Measurements from ENCODE around the gene BLNK.

BLNK gene

DNA sequence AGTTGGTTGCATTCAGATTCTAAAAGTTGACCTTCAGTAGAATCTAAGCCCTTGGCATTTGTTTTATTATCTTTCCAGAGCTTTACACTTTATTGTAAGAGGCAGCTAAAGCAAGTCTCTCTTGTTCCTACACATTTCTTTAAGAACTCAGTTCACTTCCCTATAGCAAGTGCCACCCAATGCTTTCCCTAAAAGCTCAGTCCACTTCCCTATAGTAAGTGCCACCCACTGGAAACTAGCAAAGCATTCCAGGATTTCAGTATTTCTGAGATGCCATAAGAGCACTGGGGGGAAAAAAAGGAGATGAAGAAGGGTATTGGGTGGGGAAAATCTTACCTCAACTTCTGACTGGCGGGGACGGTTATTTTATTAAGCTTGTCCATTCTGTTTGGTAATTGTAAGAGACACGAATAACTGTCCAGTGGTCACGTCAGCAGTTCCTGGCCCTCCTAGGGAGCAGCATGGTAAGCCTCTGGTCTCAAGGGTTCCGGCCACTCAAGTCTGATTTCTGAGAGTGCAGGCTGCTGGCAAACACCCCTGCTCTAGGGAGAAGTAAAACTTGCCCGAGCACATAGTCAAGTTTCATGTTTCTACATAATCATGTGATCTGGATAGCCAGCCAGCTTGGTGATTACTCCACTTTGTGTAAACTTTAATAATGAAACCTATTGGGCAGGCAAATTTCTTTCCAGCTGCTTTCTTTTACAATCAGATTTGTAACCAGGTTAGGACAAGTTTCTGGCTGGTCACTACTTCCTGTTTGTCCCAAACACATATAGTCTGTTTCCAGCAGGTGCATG lies at the start of gene BLNK:
Gene BLNK (minus strand): TSS at position 554 of the 800 bp plus-strand sequence. CDS start 171 bp downstream, at position 383.
- POLR2A ChIA-PET: interaction anchor here (0.7 to 2.4 kb wide), 4 partner anchors 15 to 768 kb away, joined by 3 to 9 read pairs (median 4); no protein-coding TSS in a partner anchor

GRCh38 chr10:96319754-96320474 lies 48.5 kb upstream of the BLNK start:
- DNase-seq (ENCODE audit: extremely low spot score): no peak
- CTCF ChIA-PET: interaction anchor here (0.7 to 4.4 kb wide), 10 partner anchors 9 to 303 kb away, joined by 3 to 19 read pairs (median 8); no protein-coding TSS in a partner anchor
- TF ChIP-seq, protein P1, sequence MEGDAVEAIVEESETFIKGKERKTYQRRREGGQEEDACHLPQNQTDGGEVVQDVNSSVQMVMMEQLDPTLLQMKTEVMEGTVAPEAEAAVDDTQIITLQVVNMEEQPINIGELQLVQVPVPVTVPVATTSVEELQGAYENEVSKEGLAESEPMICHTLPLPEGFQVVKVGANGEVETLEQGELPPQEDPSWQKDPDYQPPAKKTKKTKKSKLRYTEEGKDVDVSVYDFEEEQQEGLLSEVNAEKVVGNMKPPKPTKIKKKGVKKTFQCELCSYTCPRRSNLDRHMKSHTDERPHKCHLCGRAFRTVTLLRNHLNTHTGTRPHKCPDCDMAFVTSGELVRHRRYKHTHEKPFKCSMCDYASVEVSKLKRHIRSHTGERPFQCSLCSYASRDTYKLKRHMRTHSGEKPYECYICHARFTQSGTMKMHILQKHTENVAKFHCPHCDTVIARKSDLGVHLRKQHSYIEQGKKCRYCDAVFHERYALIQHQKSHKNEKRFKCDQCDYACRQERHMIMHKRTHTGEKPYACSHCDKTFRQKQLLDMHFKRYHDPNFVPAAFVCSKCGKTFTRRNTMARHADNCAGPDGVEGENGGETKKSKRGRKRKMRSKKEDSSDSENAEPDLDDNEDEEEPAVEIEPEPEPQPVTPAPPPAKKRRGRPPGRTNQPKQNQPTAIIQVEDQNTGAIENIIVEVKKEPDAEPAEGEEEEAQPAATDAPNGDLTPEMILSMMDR (IDR thresholded peaks at IDR 0.05; ENCODE audit: control extremely low read depth, extremely low read depth, low read depth, missing control alignments): no peak

More for the DNA sequence above, at the start of gene BLNK:
- peak; percentile 76 for DNase-seq (ENCODE audit: extremely low spot score)
- CTCF ChIA-PET: interaction anchor here (0.6 to 4.7 kb wide), 15 partner anchors 9 to 577 kb away, joined by 3 to 40 read pairs (median 6); partner anchors contain the start of gene TCTN3
- TF ChIP-seq, protein P1 (IDR thresholded peaks at IDR 0.05; ENCODE audit: control extremely low read depth, extremely low read depth, low read depth, missing control alignments): no peak

GRCh38 chr10:96317067-96317833 lies 45.9 kb upstream of the BLNK start:
- TF ChIP-seq, protein P1 (IDR thresholded peaks at IDR 0.05; ENCODE audit: control extremely low read depth, extremely low read depth, low read depth, missing control alignments): no peak
- ChIA-PET POLR2A (no interaction called here), CTCF (interaction anchor here (0.7 to 4.4 kb wide), 8 partner anchors 12 to 88 kb away, joined by 3 to 15 read pairs (median 4); no protein-coding TSS in a partner anchor)
- DNase-seq (ENCODE audit: extremely low spot score): no peak

More at GRCh38 chr10:96319754-96320474, 48.5 kb upstream of the BLNK start:
- POLR2A ChIA-PET: no interaction called here

DNA sequence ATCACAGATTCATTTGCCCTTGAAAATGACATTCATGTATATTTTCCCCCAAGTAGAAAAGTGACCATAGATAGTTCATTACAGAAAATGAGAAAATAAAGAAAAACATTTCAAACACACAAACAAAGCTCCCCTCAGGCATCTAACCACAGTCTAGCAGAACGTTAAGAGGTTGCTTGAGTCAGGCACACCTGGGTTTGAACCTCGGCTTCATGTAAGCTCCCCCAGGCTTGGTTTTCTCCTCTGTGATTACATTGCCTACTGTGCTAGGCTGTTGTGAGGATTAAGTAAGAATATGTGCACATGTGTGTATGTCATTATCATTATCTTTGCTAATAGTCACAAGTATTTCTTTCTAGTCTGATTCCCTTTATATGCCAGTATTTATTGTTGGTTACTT lies 42.0 kb upstream of the BLNK start:
- TF ChIP-seq, protein P1 (IDR thresholded peaks at IDR 0.05; ENCODE audit: control extremely low read depth, extremely low read depth, low read depth, missing control alignments): no peak
- DNase-seq (ENCODE audit: extremely low spot score): no peak
- ChIA-PET CTCF (interaction anchor here (1.2 to 1.4 kb wide), 3 partner anchors 15 to 84 kb away, joined by 3 to 5 read pairs (median 4); no protein-coding TSS in a partner anchor), POLR2A (no interaction called here)

DNA sequence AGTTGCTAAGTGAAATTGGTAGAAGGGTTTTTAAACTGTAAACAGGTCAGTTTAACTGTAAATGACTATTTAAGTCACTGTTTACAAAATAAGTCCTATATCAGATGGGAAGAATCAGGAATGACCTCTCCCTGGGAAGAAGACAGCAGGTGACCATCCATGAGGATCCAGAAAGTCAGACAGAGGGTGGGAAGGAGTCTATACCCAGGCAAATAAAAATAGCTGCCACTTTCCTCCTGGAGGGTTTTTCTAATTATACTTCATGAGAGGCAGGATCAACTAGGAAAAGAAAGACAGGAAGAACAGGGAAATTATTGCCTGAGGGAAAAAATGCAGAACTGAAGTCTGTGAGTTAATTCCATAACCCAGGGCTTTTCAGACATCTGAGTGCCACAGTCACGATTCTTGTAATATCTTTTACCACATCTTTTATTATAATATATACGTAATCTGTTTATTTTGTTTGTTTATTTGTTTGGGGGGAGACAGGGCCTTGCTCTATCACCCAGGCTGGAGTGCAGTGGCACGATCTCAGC lies 39.9 kb upstream of the BLNK start:
- POLR2A ChIA-PET: no interaction called here

More for the DNA sequence above, 39.9 kb upstream of the BLNK start:
- TF ChIP-seq, protein P1 (IDR thresholded peaks at IDR 0.05; ENCODE audit: control extremely low read depth, extremely low read depth, low read depth, missing control alignments): no peak
- CTCF ChIA-PET: interaction anchor here (0.9 to 1.2 kb wide), 3 partner anchors 10 to 60 kb away, joined by 3 to 4 read pairs (median 3); no protein-coding TSS in a partner anchor
- DNase-seq (ENCODE audit: extremely low spot score): no peak

Data from GM10248 (cell line).